Activated T-cell treated with anti-CD3 and anti-CD28 coated beads for 4 hours (primary cell): ENCODE measurements around the gene ITGB1BP1.
A peak's percentile ranks its signal among the peaks of the same experiment; 100 is the strongest.

Experiments
- DNase-seq: peaks from one replicate; pipeline ENCODE4 v3.0.0-alpha.2; 2020

Gene ITGB1BP1

GRCh38 chr2:9424447-9425164 lies 1.3 kb upstream of the ITGB1BP1 start:
- no peak for DNase-seq

GRCh38 chr2:9423922-9424272 lies 569 bp upstream of the ITGB1BP1 start:
- DNase-seq: peak; percentile 3

GRCh38 chr2:9422321-9423099 lies 818 bp downstream of the ITGB1BP1 start:
- peak; percentile 23 for DNase-seq

DNA sequence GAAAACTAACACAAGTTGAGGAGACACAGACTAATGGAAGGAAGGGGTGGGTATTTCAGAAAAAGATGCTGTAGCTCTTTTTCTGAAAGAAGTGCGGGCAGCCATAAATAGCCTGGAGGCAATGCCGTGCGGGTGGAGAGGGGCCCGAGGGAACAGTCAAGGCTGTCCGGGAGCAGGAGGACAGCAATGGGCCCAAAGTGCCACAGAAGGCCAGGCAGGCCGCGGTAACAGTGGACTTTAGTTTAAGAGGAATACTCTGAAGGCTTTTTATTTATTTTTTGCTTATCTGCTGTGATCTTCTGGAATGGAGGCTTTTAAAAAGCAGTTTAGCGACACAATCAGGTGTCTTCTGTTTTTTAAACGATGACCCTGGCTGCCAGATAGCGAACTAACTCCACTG lies 2.8 kb downstream of the ITGB1BP1 start:
- DNase-seq: no peak

DNA sequence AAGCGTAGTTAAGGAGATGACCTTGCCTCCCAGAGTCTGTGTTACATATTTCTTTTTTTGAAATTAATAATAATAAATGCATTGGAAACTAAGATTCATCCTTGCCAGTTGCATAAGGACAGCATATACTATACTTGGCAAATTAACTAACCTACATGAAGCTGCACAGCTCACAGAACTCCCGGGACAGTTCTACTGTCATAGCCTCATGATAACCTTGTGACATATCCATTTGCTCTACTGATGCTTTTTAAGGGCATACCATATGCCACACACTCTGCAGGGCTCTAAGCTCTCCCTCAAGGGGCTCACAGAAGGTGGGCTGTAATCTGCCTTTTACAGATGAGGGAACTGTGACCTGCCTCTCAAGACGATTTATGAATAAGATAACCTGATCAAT lies 3.8 kb downstream of the ITGB1BP1 start:
- DNase-seq: no peak

GRCh38 chr2:9418746-9419145 lies 4.6 kb downstream of the ITGB1BP1 start:
- no peak for DNase-seq

DNA sequence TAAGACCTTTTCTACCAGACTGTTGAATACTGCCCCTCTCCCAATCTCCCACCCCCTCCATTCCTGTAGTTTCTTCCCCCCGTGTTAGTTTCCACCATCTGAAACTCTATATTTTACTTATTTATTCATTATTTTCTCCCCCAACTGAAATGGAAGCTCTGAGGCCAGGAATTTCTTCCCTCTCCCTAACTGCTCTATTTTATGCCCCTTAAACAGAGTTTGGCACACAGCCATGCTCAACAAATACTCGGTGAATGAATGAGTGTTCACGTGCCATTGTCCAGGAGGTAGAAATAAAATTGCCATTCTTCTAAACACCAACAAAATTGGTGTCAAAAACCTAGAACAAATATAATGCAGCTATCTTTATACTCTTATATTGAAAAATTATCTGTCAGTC lies 5.6 kb downstream of the ITGB1BP1 start:
- DNase-seq: no peak

DNA sequence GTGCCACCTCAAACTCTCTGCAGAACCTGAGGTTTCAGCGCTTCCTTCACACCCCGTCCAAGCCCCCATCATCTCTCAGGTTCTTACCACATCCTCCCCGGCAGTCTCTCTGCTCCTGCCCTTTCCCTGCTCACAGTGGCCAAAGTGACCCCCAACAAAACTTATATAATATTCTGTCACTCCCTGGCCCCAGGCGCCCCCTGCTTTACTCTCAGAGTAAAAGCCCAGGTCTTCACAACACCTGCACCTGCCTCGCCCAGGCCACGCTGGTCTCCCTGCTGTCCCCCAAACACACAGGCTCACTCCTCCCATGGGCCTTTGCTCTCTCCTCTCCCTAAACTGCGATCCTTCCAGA lies 6.4 kb downstream of the ITGB1BP1 start:
- no peak for DNase-seq

GRCh38 chr2:9416267-9416961 lies 6.9 kb downstream of the ITGB1BP1 start:
- no peak for DNase-seq

DNA sequence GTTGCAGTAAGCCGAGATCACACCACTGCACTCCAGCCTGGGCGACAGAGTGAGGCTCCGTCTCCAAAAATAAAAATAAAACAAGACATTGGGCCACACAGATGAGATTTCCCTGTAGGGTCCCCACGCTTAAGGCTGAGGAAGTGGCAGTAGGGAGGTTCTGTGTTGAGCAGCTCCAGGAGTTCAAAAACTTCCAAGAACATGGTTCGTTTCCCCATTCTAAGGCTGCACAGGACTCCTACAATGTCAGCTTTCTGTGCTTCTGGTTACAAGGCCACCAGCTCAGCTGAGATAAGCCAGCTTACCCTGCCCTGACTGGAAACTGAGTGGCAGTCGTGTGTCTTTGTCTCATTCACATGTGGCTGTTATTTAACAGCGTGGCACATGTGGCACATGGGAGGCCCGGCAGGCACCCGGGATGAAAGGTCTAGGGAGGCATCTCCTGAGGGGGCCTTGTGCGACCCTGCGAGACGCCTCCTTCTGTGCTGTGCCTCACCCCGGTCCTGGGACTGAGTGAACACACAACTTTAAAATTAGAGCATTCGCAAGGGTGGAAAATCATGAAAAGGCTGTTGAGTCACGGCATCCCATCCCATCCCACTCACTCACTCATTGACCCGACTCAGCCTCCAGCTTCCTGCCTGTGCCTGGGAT lies 7.7 kb downstream of the ITGB1BP1 start:
- no peak for DNase-seq

- DNase-seq: no peak
These were observed 10.5 kb downstream of the ITGB1BP1 start for GRCh38 chr2:9412781-9413180.

- DNase-seq: no peak
These were observed 13.2 kb downstream of the ITGB1BP1 start for GRCh38 chr2:9410108-9410507.

DNA sequence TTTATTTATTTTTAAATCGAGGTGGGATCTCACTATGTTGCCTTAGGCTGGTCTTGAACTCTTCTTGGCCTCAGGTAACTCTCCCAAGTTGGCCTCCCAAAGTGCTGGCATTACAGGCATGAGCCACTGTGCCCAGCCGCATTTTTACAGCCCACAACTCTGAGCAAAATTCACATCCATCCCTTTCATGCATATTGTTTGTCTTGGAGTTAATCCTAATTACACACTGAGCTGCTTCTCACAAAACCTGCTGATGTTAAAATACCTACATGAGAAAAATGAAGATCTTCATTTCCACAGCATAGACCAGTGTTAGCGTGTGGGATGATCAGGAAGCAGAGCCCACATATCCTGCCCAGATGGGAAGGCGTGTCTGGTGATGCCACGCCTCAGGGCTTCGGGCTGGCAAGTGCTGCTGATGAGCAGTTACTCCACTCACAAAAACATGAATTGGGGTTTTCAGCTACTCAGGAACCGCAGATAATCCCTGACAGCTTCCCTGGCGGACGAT lies 14.6 kb downstream of the ITGB1BP1 start:
- no peak for DNase-seq

GRCh38 chr2:9407363-9407811 lies 15.9 kb downstream of the ITGB1BP1 start:
- DNase-seq: no peak

GRCh38 chr2:9406529-9407362 lies 16.6 kb downstream of the ITGB1BP1 start:
- no peak for DNase-seq

DNA sequence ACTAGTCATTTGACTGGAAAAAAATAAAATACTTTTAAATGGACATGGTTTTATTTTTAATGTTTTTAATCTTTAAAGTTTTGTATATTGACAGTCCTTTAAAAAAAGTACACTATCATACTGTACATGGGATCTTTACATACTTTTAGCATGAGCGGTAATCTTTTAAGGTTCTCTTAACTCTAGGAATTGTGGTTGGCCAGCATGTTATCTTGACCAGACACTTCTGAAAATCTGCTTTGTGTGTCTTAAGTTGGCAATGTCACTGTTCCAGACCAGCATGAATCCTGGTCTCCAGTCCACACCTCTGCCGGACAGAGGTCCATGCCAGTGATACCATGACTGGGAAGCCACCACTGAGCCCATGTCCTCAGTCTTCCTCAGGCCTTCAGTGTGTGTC lies 17.7 kb downstream of the ITGB1BP1 start:
- DNase-seq: no peak

GRCh38 chr2:9404451-9404850 lies 18.9 kb downstream of the ITGB1BP1 start:
- no peak for DNase-seq

- no peak for DNase-seq
These were observed 19.4 kb downstream of the ITGB1BP1 start for GRCh38 chr2:9403924-9404323.

GRCh38 chr2:9401646-9402371 lies 21.5 kb downstream of the ITGB1BP1 start:
- DNase-seq: no peak

DNA sequence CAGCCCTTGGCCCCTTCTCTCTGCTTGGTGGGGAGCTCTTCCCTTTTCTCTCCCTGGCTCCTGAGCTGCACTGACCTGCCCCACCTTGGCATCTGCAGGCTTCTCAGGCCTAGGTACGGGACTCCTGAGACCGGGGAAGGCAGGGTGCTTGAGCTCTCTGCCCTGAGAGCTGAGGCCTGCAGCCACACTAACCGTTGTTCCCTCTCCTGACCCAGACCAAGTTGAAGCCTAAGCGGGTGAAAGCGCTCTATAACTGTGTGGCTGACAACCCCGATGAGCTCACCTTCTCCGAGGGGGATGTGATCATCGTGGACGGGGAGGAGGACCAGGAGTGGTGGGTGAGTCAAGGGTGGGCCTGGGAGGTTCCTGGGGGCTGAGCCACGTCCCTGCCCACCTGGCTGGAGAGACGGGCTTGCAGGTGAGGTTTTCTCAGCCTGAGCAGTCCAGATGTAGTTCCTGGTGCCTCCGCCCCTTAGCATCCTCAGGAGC lies 22.2 kb downstream of the ITGB1BP1 start:
- DNase-seq: no peak
